GM12878 (cell line): ENCODE results near the gene PRKN.

Experiments used
- CTCF ChIP-seq, 3 experiments: IDR thresholded peaks in 2 of 3; conservative IDR thresholded peaks in 1 of 3; 2 replicates each; pipeline ENCODE4 v1.5.1; 2011; ENCODE audit warnings: low read depth in 3 of 3, low read length in 3 of 3, mild to moderate bottlenecking in 3 of 3, control low read depth in 2 of 3, moderate library complexity in 2 of 3, inconsistent platforms in 1 of 3, mixed read lengths in 1 of 3; ENCODE audit not compliant: control insufficient read depth in 2 of 3, insufficient read depth in 1 of 3; ENCODE audit errors: extremely low read depth in 1 of 3
- NFYA ChIP-seq: IDR thresholded peaks from 2 replicates; pipeline ENCODE4 v1.6.1; 2011; ENCODE audit warnings: low read depth, mild to moderate bottlenecking, low read length, improper control_type of control experiment, borderline replicate concordance
- RAD21 ChIP-seq: IDR thresholded peaks from 2 replicates; pipeline ENCODE4 v1.6.1; 2011; ENCODE audit warnings: mild to moderate bottlenecking, low read depth, low read length, moderate library complexity; ENCODE audit not compliant: insufficient read depth
- SP1 ChIP-seq: IDR thresholded peaks from one replicate; pipeline ENCODE4 v1.6.1; 2011; ENCODE audit warnings: low read depth, low read length
- TCF7 ChIP-seq: IDR thresholded peaks from 2 replicates; pipeline ENCODE4 v1.6.1; 2014; ENCODE audit warnings: antibody characterized with exemption, borderline replicate concordance

- TF ChIP-seq TCF7: no peak
- no peak for TF ChIP-seq NFYA
- no peak for TF ChIP-seq CTCF (IDR thresholded peaks at IDR 0.05 in 2 of 3, conservative IDR thresholded peaks at IDR 0.05 in 1 of 3; ENCODE audit: control insufficient read depth in 2 of 3, extremely low read depth in 1 of 3, insufficient read depth in 1 of 3, low read depth in 3 of 3, low read length in 3 of 3)
- TF ChIP-seq RAD21: no peak
- TF ChIP-seq SP1: no peak
These were observed 877.0 kb downstream of the PRKN start for GRCh38 chr6:161850562-161850961.
